B cell (primary cell): ENCODE measurements around the gene COG5. TPM values are rescaled to one million over a fixed set of nuclear protein-coding genes. Genes with fewer than 3 reads are reported as not detected.

Experiments
- ATAC-seq: fragments of 200-7000 bp; cut with Tn5 transposase; one replicate; pipeline ENCODE4 v1.10.0; 2021; ENCODE audit warnings: low read depth, mild to moderate bottlenecking, moderate number of reproducible peaks, moderate library complexity
- CTCF ChIA-PET: fragments of 350-600 bp; sonication (Branson Sonifier 250); formaldehyde crosslinking; loops from one replicate; lab custom pipeline; 2021; ENCODE audit warnings: antibody characterized with exemption, inconsistent platforms; lab: Charles Lee
- POLR2A ChIA-PET: fragments of 350-600 bp; sonication (Branson Sonifier 250); formaldehyde crosslinking; loops from one replicate; lab custom pipeline; 2021; ENCODE audit warnings: antibody characterized with exemption; lab: Charles Lee
- DNase-seq: peaks from one replicate; pipeline ENCODE4 v3.0.0; 2013
- H2AFZ ChIP-seq: 2 replicates; pipeline ENCODE4 v1.6.1; 2012; ENCODE audit warnings: mild to moderate bottlenecking, low read depth, low read length; ENCODE audit not compliant: insufficient read depth, poor library complexity, severe bottlenecking
- H3K27ac ChIP-seq, 2 donors: 1 replicate in 1 of 2; 2 replicates in 1 of 2; pipeline ENCODE4 v1.5.1; 2012 to 2013; ENCODE audit warnings: low read length in 2 of 2, mild to moderate bottlenecking in 2 of 2, moderate library complexity in 1 of 2
- H3K27me3 ChIP-seq, 4 experiments: fragments of 200-600 bp in 1 of 4; sonication (generic) in 1 of 4; replicated peaks in 1 of 4; 1 replicate in 2 of 4; 2 replicates in 2 of 4; pipeline versions ENCODE4 v1.6.1 to v1.7.0; 2013 to 2016; ENCODE audit warnings: low read length in 3 of 4, mild to moderate bottlenecking in 2 of 4, mixed read lengths in 1 of 4, moderate library complexity in 1 of 4; ENCODE audit not compliant: insufficient read depth in 4 of 4, control insufficient read depth in 3 of 4; ENCODE audit errors: control extremely low read depth in 1 of 4
- H3K36me3 ChIP-seq, 2 experiments: replicated peaks in 1 of 2; 1 replicate in 1 of 2; 2 replicates in 1 of 2; pipeline versions ENCODE4 v1.6.1 to v1.7.1; 2013; ENCODE audit warnings: low read length in 1 of 2; ENCODE audit not compliant: insufficient read depth in 2 of 2, control insufficient read depth in 1 of 2; ENCODE audit errors: control extremely low read depth in 1 of 2, extremely low read depth in 1 of 2
- H3K4me1 ChIP-seq, 2 donors: fragments of 200-600 bp in 1 of 2; sonication (generic) in 1 of 2; 1 replicate in 1 of 2; 2 replicates in 1 of 2; pipeline versions ENCODE4 v1.5.1 to v1.6.1; 2013 to 2017; ENCODE audit warnings: low read length in 2 of 2; ENCODE audit not compliant: control insufficient read depth in 2 of 2, insufficient read depth in 2 of 2
- H3K4me2 ChIP-seq: replicated peaks from 2 replicates; pipeline ENCODE3; 2012; ENCODE audit warnings: mild to moderate bottlenecking, low read depth, low read length; ENCODE audit not compliant: poor library complexity, severe bottlenecking
- H3K4me3 ChIP-seq, 5 experiments: fragments of 200-600 bp in 1 of 5; sonication (generic) in 1 of 5; 1 replicate in 3 of 5; 2 replicates in 2 of 5; pipeline versions ENCODE4 v1.5.1 to v1.7.0; 2011 to 2016; ENCODE audit warnings: low read length in 4 of 5, mild to moderate bottlenecking in 4 of 5, low read depth in 2 of 5, control low read depth in 1 of 5, moderate library complexity in 1 of 5; ENCODE audit not compliant: insufficient read depth in 1 of 5; ENCODE audit errors: control extremely low read depth in 1 of 5, extremely low read depth in 1 of 5
- H3K79me2 ChIP-seq: fragments of 200-600 bp; sonication (generic); one replicate; pipeline ENCODE4 v1.6.0; 2016; ENCODE audit warnings: low read length; ENCODE audit not compliant: control insufficient read depth, insufficient read depth
- H3K9ac ChIP-seq: fragments of 200-600 bp; sonication (generic); 2 replicates; pipeline ENCODE4 v1.6.1; 2017; ENCODE audit warnings: mild to moderate bottlenecking, low read length, moderate library complexity
- H3K9me3 ChIP-seq, 3 donors: one replicate each; pipeline versions ENCODE4 v1.6.1 to v1.7.1; 2013; ENCODE audit warnings: low read length in 2 of 3; ENCODE audit not compliant: control insufficient read depth in 2 of 3, insufficient read depth in 1 of 3; ENCODE audit errors: control extremely low read depth in 1 of 3
- H4K20me1 ChIP-seq: 2 replicates; pipeline ENCODE4 v1.6.0; 2012; ENCODE audit warnings: mild to moderate bottlenecking, low read length; ENCODE audit not compliant: insufficient read depth, control insufficient read depth, poor library complexity, severe bottlenecking
- H3K27ac Mint-ChIP-seq: one replicate; pipeline ENCODE4 v1.8.0; 2021; ENCODE audit warnings: mixed read lengths
- H3K27me3 Mint-ChIP-seq: one replicate; pipeline ENCODE4 v1.8.0; 2021; ENCODE audit warnings: mixed read lengths
- H3K4me1 Mint-ChIP-seq: one replicate; pipeline ENCODE4 v1.8.0; 2021; ENCODE audit warnings: mixed read lengths
- H3K4me3 Mint-ChIP-seq: one replicate; pipeline ENCODE4 v1.8.0; 2021; ENCODE audit warnings: mixed read lengths
- H3K9me3 Mint-ChIP-seq: one replicate; pipeline ENCODE4 v1.8.0; 2022; ENCODE audit warnings: mixed read lengths; ENCODE audit not compliant: insufficient read depth
- EZH2 ChIP-seq: IDR thresholded peaks from 2 replicates; pipeline ENCODE4 v1.6.1; 2012; ENCODE audit warnings: borderline replicate concordance, low read depth, mild to moderate bottlenecking, moderate library complexity, low read length; ENCODE audit not compliant: insufficient read depth, poor library complexity, severe bottlenecking
- WGBS: methylation state at CpG from one replicate; pipeline ENCODE4 v1.1.5; 2013; ENCODE audit warnings: missing lambda C conversion rate; ENCODE audit not compliant: insufficient coverage; 5-methylcytosine and 5-hydroxymethylcytosine counted together
- intact Hi-C: fragments of 100-400 bp; cut with micrococcal nuclease; formaldehyde crosslinking; loops from one replicate; pipeline ENCODE4 v1.10.0; 2022
- polyA plus RNA-seq: library from polyadenylated mRNA; depleted of rRNA; stranded (reverse); fragments of >200 nt; gene quantifications from 2 replicates; pipeline ENCODE4 v1.2.3, GENCODE V29; 2012
- total RNA-seq, 2 donors: library from RNA; stranded (reverse); fragments of 120-200 nt in 1 of 2; gene quantifications; 1 replicate in 1 of 2; 2 replicates in 1 of 2; pipeline versions ENCODE4 v1.2.3 to v1.2.4, GENCODE V29; 2013 to 2022
- TF ChIP-seq, protein P1 (sequence below): fragments of 200-600 bp; IDR thresholded peaks from one replicate; pipeline ENCODE4 v1.8.0; 2022; ENCODE audit warnings: antibody characterized with exemption, mild to moderate bottlenecking

Gene COG5
- total and polyA plus RNA-seq, 2 donors (not counting 1 experiment from before 2014, with no cell fraction given): 7.0 to 73.0 TPM

- intact Hi-C loops: no loop called here
- Mint-ChIP-seq H3K4me1 (peaks cover 8% of the 10 kb centered on the region), H3K27ac (no peak overlapping the region), H3K4me3 (no peak overlapping the region), H3K9me3 (no peaks in the 10 kb centered on the region), H3K27me3 (no peaks in the 10 kb centered on the region)
- CTCF ChIA-PET: no interaction called here
- ATAC-seq (no peak), DNase-seq (no peak)
- TF ChIP-seq, protein P1, sequence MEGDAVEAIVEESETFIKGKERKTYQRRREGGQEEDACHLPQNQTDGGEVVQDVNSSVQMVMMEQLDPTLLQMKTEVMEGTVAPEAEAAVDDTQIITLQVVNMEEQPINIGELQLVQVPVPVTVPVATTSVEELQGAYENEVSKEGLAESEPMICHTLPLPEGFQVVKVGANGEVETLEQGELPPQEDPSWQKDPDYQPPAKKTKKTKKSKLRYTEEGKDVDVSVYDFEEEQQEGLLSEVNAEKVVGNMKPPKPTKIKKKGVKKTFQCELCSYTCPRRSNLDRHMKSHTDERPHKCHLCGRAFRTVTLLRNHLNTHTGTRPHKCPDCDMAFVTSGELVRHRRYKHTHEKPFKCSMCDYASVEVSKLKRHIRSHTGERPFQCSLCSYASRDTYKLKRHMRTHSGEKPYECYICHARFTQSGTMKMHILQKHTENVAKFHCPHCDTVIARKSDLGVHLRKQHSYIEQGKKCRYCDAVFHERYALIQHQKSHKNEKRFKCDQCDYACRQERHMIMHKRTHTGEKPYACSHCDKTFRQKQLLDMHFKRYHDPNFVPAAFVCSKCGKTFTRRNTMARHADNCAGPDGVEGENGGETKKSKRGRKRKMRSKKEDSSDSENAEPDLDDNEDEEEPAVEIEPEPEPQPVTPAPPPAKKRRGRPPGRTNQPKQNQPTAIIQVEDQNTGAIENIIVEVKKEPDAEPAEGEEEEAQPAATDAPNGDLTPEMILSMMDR: no peak
- no peak for TF ChIP-seq EZH2
- Histone ChIP-seq H4K20me1 (no peaks in the 10 kb centered on the region), H3K4me3 (no peak overlapping the region), H3K27ac (no peak overlapping the region), H3K36me3 (peaks cover 0 to 2% of the 10 kb centered on the region in 2 experiments), H3K4me2 (no peak overlapping the region), H3K9ac (no peak overlapping the region), H3K79me2 (no peaks in the 10 kb centered on the region), H2AFZ (no peak overlapping the region), H3K9me3 (peaks cover 0 to 4% (median 0%) of the 10 kb centered on the region in 3 donors), H3K27me3 (no peaks in the 10 kb centered on the region), H3K4me1 (peaks cover 0 to 8% of the 10 kb centered on the region in 2 donors)
- WGBS: no CpG with 5 or more reads among the region's 1 CpG
- POLR2A ChIA-PET: no interaction called here
Measured at GRCh38 chr7:107313355-107313754, 250.4 kb downstream of the COG5 start.

- Histone ChIP-seq H3K4me1 (peaks cover 0 to 8% of the 10 kb centered on the region in 2 donors), H3K9me3 (peaks cover 0 to 4% (median 0%) of the 10 kb centered on the region in 3 donors), H3K9ac (no peak overlapping the region), H3K36me3 (peaks cover 0 to 2% of the 10 kb centered on the region in 2 experiments), H3K27ac (no peak overlapping the region), H3K4me2 (no peak overlapping the region), H2AFZ (no peak overlapping the region), H4K20me1 (no peaks in the 10 kb centered on the region), H3K27me3 (no peaks in the 10 kb centered on the region), H3K4me3 (no peak overlapping the region), H3K79me2 (no peaks in the 10 kb centered on the region)
- intact Hi-C loops: no loop called here
- Mint-ChIP-seq H3K4me1 (peaks cover 8% of the 10 kb centered on the region), H3K27me3 (no peaks in the 10 kb centered on the region), H3K9me3 (no peaks in the 10 kb centered on the region), H3K27ac (no peak overlapping the region), H3K4me3 (no peak overlapping the region)
- no peak for TF ChIP-seq EZH2
- TF ChIP-seq, protein P1: no peak
- ATAC-seq (no peak), DNase-seq (no peak)
- CTCF ChIA-PET: no interaction called here
- 97% methylated on average over 3 of the region's 4 CpGs for WGBS
- POLR2A ChIA-PET: no interaction called here
Measured at GRCh38 chr7:107312418-107312817, 251.3 kb downstream of the COG5 start.
